Suppressor macrophage treated with lipopolysaccharide for 1 hour (primary cell): ENCODE measurements around the gene ROGDI.

Experiments used
- DNase-seq, 3 donors: peaks; one replicate each; pipeline ENCODE4 v3.0.0-alpha.2; 2020 to 2022

Gene ROGDI

DNA sequence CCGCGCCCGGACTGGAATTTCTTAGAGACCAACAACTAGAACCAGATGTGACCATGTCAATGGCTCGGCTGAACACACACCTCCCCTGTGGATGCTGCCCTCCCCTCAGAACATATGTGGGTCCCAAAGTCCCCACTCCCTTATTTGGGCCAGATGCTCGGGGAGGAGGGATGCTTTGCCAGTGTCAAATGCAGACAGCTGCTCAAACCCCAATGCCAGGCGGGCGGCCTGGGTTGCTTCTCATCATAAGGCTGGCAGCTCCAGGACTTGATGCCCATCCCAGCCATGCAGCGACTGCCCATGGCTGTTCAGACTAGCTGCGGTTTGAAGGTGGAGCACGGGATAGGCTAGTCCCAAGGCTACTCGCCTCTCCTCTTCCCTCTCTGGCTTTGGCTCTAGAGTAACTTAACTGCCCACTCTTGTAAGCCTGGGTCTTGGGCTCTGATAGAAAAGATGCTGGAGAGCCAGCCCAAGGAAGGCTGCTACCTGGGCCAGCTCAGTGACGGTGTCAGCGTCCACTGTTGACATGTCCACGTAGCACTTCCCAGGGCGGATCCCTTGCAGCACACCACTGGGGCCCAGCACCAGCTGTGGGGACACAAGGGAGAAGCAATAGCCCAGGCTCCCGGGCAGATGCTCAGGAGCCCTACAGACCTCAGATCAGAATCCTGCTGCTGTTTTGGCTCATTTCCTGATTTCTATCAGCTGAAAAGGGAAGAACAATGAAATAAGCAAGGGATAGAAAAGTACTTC, 11.0 kb upstream of the ROGDI start:
- no peak for DNase-seq

DNA sequence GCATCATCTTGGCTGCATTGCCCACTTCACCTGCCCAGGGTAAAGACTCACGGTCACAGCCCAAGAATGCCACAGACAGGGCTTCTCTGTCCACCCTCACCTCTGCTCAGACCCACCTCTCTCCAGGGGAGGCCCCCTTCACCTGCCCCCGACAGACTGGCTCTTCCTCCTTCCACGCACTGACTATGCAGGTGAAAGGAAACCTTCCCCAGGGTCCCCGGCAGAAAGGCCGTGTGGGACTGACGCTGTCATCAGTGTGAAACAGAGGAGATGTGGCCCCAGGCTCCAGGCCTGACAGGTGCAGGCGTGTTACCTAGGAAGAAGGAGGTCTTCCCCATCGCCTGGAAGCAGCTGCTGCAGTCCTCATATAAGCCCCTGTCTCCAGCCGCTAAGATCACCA, 9.3 kb upstream of the ROGDI start:
- no peak for DNase-seq

DNA sequence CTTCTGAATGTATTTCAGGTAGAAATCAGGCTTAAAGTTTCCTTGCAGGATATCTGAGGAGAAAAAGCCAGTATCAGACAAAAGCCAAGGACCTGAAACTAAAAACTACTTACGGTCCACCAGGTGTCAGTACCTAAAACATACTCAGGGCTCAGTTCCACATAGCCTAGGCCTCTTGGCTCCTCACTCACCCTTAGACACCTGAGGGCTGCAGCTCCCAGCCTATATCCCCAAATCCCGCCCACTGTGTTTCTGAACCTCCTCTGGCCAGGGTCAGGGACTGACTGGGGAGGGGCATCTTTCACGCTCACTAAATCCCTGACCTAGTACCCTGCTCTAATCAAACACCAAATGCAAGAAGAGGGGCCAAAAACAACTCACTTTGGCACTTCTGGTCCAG, 8.8 kb upstream of the ROGDI start:
- DNase-seq = no peak

GRCh38 chr16:4806280-4806679, 3.8 kb upstream of the ROGDI start:
- DNase-seq = no peak

DNA sequence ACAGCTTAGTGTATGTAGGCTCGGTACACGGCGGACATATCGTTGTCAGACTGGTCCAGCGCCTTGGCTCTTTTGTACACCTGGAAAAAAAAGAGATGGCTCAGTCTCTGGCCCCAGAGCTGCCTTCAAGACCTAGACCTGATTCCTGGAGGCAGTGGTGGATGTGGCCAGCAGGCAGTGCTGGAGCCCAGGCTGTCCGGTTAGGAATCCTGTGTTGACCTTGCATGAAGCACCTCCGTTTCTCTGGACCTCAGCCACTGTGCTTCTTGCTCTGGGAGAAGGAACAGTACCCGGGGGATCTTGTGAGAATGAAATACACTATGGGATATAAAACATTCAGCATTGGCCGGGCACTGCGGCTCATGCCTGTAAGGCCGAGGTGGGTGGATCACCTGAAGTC, 2.8 kb upstream of the ROGDI start:
- no peak for DNase-seq

GRCh38 chr16:4803898-4804762, 1.7 kb upstream of the ROGDI start:
- DNase-seq = no peak

DNA sequence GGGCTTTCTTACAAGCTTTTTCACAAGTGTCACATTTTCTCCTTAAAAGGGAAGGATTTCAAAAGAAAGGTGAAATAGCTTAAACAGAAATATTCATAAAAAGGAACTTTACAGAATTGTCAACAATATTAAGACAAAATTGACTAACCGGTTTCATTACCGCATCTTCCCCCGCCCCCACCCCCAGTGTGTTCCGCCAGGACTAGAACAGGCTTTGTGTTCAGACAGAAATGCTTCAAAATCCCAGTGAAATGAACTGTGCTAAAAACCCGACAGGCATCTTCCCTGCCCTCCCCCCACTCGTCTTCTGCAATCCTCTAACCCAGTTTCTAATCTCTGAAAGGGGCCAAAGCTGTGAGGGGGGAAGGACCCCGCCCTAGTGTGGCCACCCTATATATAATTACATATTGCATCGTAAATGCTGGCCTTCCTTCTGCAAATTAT, 990 bp upstream of the ROGDI start:
- peak; percentile 38 to 58 (median 53) for DNase-seq

DNA sequence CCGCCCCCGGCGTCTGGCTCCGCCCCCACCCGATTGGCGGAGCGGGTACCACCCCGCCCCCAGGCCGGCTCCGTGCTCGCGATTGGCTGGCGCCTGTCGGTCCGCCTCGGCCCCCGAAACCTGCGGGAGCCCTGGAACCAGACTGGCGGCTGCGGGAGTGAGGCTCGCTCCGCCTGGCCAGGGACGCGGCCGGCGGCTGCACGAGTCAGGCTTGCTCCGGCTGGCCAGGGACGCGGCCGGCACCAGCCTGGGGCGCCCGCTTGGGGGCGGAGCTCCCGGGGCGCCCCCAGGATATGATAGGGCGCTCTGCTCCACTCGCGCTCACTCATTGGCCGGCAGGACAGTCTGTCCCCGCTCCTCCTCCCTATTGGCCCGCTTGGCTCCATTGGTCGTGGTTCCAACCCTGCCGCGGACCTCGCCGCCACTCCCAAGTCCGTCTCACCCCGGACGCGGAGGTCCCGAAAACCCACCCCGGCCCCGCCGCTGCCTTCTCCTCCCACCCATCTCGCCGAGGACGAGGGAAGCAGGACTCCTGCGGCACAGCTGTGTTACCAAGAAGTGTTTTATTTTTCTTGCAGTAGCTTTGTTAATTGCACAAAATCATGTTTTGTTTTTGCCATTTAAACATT, 340 bp upstream of the ROGDI start:
- DNase-seq = peak; percentile 93 to 97 (median 94)

GRCh38 chr16:4801051-4801961, 1.1 kb downstream of the ROGDI start:
- no peak for DNase-seq

- peak in 2 of 3 donors; percentile 29 to 53 for DNase-seq
Observed at GRCh38 chr16:4800290-4801041, 2.0 kb downstream of the ROGDI start.

- DNase-seq = no peak
Observed at GRCh38 chr16:4799171-4799855, 3.1 kb downstream of the ROGDI start.

DNA sequence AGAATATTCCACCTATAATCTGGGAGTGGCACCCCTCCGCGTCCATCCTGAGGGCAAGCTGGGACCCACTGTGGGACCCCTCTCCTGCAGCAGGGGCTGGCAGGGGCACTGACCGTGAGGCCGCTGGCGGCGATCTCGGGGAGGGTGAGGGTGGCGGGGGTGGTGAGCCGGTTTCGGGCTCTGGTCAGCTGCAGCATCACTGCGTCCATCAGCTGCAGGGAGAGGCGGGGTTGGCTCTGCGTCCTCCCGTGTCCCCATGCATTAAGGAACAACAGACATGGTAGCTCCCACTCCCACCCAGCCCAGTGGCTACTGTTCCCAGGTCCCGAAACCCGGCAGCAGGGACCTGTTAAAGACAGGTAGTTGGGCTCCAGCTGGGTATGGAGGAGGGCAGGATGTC, 4.0 kb downstream of the ROGDI start:
- DNase-seq = no peak

GRCh38 chr16:4797805-4798252, 4.6 kb downstream of the ROGDI start:
- DNase-seq = no peak

- DNase-seq = no peak
Observed at GRCh38 chr16:4796982-4797804, 5.2 kb downstream of the ROGDI start.

DNA sequence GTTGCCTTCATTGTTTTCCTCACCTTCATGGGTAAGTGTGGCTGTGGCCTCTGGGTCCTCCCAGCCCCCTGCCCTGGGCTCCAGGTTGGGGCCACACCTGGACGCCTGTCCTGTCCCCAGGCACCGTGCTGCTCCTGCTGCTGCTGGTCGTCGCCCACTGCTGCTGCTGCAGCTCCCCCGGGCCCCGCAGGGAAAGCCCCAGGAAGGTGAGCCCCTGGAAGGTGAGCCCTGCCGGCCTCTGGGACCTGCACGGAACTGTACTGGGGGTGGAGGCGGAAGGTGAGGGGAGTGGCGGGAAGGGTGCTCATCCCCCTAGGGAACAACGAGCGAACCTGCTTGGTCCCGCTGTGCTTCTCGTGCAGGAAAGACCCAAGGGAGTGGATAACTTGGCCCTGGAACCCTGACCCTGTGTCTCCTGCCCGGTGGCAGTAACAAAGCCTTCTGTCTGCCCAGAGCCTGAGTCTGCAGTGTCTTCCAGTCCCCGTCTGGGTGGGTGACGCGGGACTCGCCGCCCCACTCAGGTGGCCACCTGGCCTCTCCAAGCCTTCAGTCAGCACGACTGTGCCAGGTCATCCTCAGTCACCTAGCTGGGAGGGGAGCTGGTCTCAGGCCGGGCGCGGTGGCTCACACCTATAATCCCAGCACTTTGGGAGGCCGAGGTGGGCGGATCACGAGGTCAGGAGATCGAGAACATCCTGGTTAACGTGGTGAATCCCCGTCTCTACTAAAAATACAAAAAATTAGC, 6.4 kb downstream of the ROGDI start:
- DNase-seq = no peak

GRCh38 chr16:4795181-4795827, 7.1 kb downstream of the ROGDI start, which contains the start of gene SMIM22:
SMIM22 (plus strand) TSS chr16:4795369; CDS start chr16:4795735, 366 bp downstream.
- no peak for DNase-seq

DNA sequence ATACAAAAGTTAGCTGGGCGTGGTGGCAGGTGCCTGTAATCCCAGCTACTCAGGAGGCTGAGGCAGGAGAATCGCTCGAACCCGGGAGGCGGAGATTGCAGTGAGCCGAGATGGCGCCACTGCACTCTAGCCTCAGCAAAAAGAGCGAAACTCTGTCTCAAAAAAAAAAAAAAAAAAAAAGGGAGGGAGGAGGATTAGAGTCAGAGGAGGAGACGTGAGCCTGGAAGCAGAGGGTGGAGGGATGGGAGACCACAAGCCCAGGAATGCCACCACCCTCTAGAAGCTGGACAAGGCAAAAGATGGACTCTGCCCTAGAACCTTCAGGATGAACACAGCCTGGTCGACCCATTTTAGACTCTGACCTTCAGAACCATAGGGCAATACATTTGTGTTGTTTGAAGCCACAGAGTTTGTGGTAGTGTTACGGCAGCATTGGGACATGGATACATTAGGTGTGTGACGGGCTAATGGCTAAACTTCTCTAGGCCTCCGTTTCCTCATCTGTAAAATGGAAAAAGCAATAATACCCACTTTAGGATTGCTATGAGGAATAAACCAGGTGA, 9.4 kb downstream of the ROGDI start:
- DNase-seq = no peak

GRCh38 chr16:4790871-4791270, 11.6 kb downstream of the ROGDI start:
- peak; percentile 33 to 44 (median 39) for DNase-seq
